SK-N-SH (cell line): Measurements from ENCODE around the gene MOCS3. TPM values are rescaled to one million over a fixed set of nuclear protein-coding genes. Genes with fewer than 3 reads are reported as not detected.
A peak's percentile ranks its signal among the peaks of the same experiment; 100 is the strongest.

Experiments used
- CTCF ChIA-PET: fragments of 300-600, 350-600 bp; formaldehyde crosslinking; extraction: SDS; loops from one replicate; lab custom pipeline; 2021; lab: Yijun Ruan, JAX
- POLR2A ChIA-PET: fragments of 350-600 bp; sonication (Branson Sonifier 250); formaldehyde crosslinking; extraction: SDS; loops from one replicate; lab custom pipeline; 2020; ENCODE audit warnings: antibody characterized with exemption, inconsistent platforms; lab: Yijun Ruan, JAX
- DNase-seq: peaks from one replicate; pipeline ENCODE4 v3.0.0; 2012
- H2AFZ ChIP-seq: fragments of 200-600 bp; sonication (generic); 2 replicates; pipeline ENCODE4 v1.8.1; 2016; ENCODE audit warnings: antibody characterized with exemption, mild to moderate bottlenecking, low read depth
- H3F3A ChIP-seq: fragments of 200-600 bp; sonication (generic); replicated peaks from 2 replicates; pipeline ENCODE3; 2016; ENCODE audit warnings: antibody characterized with exemption, mild to moderate bottlenecking; ENCODE audit not compliant: insufficient read depth
- H3K27ac ChIP-seq, 2 experiments: fragments of 200-500 bp in 1 of 2; fragments of 200-600 bp in 1 of 2; sonication (Bioruptor generic) in 1 of 2; sonication (generic), shearing (Covaris generic) in 1 of 2; 2 replicates each; pipeline versions ENCODE4 v1.5.1 to v1.6.1; 2014 to 2016; ENCODE audit warnings: low read depth in 2 of 2, inconsistent platforms in 1 of 2, low read length in 1 of 2, mild to moderate bottlenecking in 1 of 2, mixed read lengths in 1 of 2
- H3K27me3 ChIP-seq: fragments of 200-600 bp; sonication (generic), shearing (Covaris generic); 2 replicates; pipeline ENCODE4 v1.6.1; 2016; ENCODE audit warnings: mixed run types; ENCODE audit not compliant: insufficient read depth
- H3K36me3 ChIP-seq, 2 experiments: fragments of 200-500 bp in 1 of 2; fragments of 200-600 bp in 1 of 2; sonication (Bioruptor generic) in 1 of 2; sonication (generic) in 1 of 2; replicated peaks in 1 of 2; 2 replicates each; pipeline versions ENCODE3 to v1.5.1; 2014 to 2016; ENCODE audit warnings: low read length in 1 of 2, mild to moderate bottlenecking in 1 of 2; ENCODE audit not compliant: insufficient read depth in 2 of 2, control insufficient read depth in 1 of 2
- H3K4me1 ChIP-seq, 2 experiments: fragments of 200-500 bp in 1 of 2; fragments of 200-600 bp in 1 of 2; sonication (Bioruptor generic) in 1 of 2; sonication (generic), shearing (Covaris generic) in 1 of 2; 2 replicates each; pipeline versions ENCODE4 v1.5.1 to v1.6.1; 2014 to 2016; ENCODE audit warnings: low read depth in 1 of 2, low read length in 1 of 2, mixed run types in 1 of 2; ENCODE audit not compliant: insufficient read depth in 2 of 2, control insufficient read depth in 1 of 2
- H3K4me2 ChIP-seq: fragments of 200-600 bp; sonication (generic), shearing (Covaris generic); 2 replicates; pipeline ENCODE4 v1.6.1; 2017; ENCODE audit warnings: mixed run types
- H3K4me3 ChIP-seq, 2 experiments: fragments of 200-500 bp in 1 of 2; fragments of 200-600 bp in 1 of 2; sonication (Bioruptor generic) in 1 of 2; sonication (generic), shearing (Covaris generic) in 1 of 2; 2 replicates each; pipeline versions ENCODE4 v1.5.1 to v1.8.1; 2014 to 2016; ENCODE audit warnings: low read depth in 2 of 2, inconsistent platforms in 1 of 2, low read length in 1 of 2, mild to moderate bottlenecking in 1 of 2, mixed read lengths in 1 of 2, moderate library complexity in 1 of 2
- H3K79me2 ChIP-seq: fragments of 200-600 bp; sonication (generic); 2 replicates; pipeline ENCODE4 v1.8.1; 2017; ENCODE audit warnings: mild to moderate bottlenecking; ENCODE audit not compliant: insufficient read depth
- H3K9ac ChIP-seq: fragments of 200-600 bp; sonication (generic); 2 replicates; pipeline ENCODE4 v1.6.1; 2017; ENCODE audit warnings: mixed run types
- H3K9me2 ChIP-seq: fragments of 200-600 bp; sonication (generic); 2 replicates; pipeline ENCODE4 v1.6.1; 2017; ENCODE audit warnings: mixed run types
- H3K9me3 ChIP-seq: fragments of 200-600 bp; sonication (generic); 2 replicates; pipeline ENCODE4 v1.6.1; 2017; ENCODE audit warnings: mixed run types, mild to moderate bottlenecking, moderate library complexity
- H4K20me1 ChIP-seq: fragments of 200-600 bp; sonication (generic); 2 replicates; pipeline ENCODE4 v1.6.1; 2017; ENCODE audit warnings: mild to moderate bottlenecking, mixed run types; ENCODE audit not compliant: insufficient read depth
- EP300 ChIP-seq, 2 experiments: IDR thresholded peaks; 2 replicates each; pipeline versions ENCODE4 v1.4.0 to v1.6.1; 2012; ENCODE audit warnings: borderline replicate concordance in 1 of 2, low read depth in 1 of 2, low read length in 1 of 2
- FOSL2 ChIP-seq: IDR thresholded peaks from 2 replicates; pipeline ENCODE4 v1.4.0; 2012; ENCODE audit warnings: low read depth, mild to moderate bottlenecking, moderate library complexity, borderline replicate concordance
- FOXM1 ChIP-seq: IDR thresholded peaks from 2 replicates; pipeline ENCODE4 v1.4.0; 2012; ENCODE audit warnings: low read depth, mild to moderate bottlenecking
- JUND ChIP-seq: IDR thresholded peaks from 2 replicates; pipeline ENCODE4 v1.4.0; 2012
- MAX ChIP-seq: IDR thresholded peaks from 2 replicates; pipeline ENCODE4 v1.4.0; 2012; ENCODE audit warnings: low read depth
- MXI1 ChIP-seq: IDR thresholded peaks from 2 replicates; pipeline ENCODE4 v1.6.1; 2012; ENCODE audit warnings: mild to moderate bottlenecking, low read depth, low read length, improper control_type of control experiment
- NRF1 ChIP-seq: IDR thresholded peaks from 2 replicates; pipeline ENCODE4 v1.6.1; 2012; ENCODE audit warnings: low read depth, mild to moderate bottlenecking, low read length
- SIN3A ChIP-seq: IDR thresholded peaks from 2 replicates; pipeline ENCODE4 v1.6.1; 2012; ENCODE audit warnings: low read depth, mild to moderate bottlenecking, low read length, moderate library complexity, borderline replicate concordance
- TCF12 ChIP-seq: IDR thresholded peaks from 2 replicates; pipeline ENCODE4 v1.4.0; 2012
- WGBS: methylation state at CpG from one replicate; pipeline ENCODE4 v1.1.6; 2017; ENCODE audit warnings: low lambda C conversion rate; 5-methylcytosine and 5-hydroxymethylcytosine counted together
- polyA plus RNA-seq, 3 experiments: library from polyadenylated mRNA; depleted of rRNA; stranded (reverse); fragments of >200 nt; gene quantifications; 2 replicates each; pipeline ENCODE4 v1.2.3, GENCODE V29; 2012
- TF ChIP-seq, protein P1 (sequence below): IDR thresholded peaks from 2 replicates; pipeline ENCODE4 v1.6.1; 2012; ENCODE audit warnings: mild to moderate bottlenecking, low read depth, low read length, moderate library complexity
- TF ChIP-seq, protein P2 (sequence below): fragments of 150-350 bp; IDR thresholded peaks from 2 replicates; pipeline ENCODE4 v1.6.1; 2016; ENCODE audit warnings: mild to moderate bottlenecking, low read depth, low read length
- TF ChIP-seq, protein P3 (sequence below): IDR thresholded peaks from 2 replicates; pipeline ENCODE4; 2012

MOCS3 gene
- polyA plus RNA-seq, 1 of the 3 experiments (the other 2 are of a cell fraction) = 4.0 TPM

DNA sequence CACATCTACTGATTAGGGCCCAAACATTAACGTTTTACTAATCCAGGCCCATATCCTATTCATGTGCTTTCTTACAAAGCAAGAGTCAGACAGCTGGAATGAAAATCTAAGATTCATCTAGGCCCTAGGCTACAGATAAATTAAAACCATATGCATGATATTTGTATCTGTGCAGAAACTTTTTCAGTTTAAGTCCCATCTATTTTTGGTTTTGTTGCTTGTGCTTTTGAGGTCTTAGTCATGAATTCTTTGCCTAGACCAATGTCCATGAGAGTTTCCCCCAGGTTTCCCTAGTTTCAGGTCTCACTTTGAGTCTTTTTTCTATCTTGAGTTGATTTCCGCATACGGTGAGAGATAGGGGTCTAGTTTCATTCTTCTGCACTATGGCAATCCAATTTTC lies 47.6 kb upstream of the MOCS3 start (continued):
- TF ChIP-seq, protein P1, sequence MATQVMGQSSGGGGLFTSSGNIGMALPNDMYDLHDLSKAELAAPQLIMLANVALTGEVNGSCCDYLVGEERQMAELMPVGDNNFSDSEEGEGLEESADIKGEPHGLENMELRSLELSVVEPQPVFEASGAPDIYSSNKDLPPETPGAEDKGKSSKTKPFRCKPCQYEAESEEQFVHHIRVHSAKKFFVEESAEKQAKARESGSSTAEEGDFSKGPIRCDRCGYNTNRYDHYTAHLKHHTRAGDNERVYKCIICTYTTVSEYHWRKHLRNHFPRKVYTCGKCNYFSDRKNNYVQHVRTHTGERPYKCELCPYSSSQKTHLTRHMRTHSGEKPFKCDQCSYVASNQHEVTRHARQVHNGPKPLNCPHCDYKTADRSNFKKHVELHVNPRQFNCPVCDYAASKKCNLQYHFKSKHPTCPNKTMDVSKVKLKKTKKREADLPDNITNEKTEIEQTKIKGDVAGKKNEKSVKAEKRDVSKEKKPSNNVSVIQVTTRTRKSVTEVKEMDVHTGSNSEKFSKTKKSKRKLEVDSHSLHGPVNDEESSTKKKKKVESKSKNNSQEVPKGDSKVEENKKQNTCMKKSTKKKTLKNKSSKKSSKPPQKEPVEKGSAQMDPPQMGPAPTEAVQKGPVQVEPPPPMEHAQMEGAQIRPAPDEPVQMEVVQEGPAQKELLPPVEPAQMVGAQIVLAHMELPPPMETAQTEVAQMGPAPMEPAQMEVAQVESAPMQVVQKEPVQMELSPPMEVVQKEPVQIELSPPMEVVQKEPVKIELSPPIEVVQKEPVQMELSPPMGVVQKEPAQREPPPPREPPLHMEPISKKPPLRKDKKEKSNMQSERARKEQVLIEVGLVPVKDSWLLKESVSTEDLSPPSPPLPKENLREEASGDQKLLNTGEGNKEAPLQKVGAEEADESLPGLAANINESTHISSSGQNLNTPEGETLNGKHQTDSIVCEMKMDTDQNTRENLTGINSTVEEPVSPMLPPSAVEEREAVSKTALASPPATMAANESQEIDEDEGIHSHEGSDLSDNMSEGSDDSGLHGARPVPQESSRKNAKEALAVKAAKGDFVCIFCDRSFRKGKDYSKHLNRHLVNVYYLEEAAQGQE = no peak
- TF ChIP-seq TCF12 = peak; percentile 94
- peak; percentile 52; the same call in 1 of the 2 replicates for TF ChIP-seq MAX
- TF ChIP-seq NRF1 = no peak

GRCh38 chr20:50911716-50912115 lies 46.9 kb upstream of the MOCS3 start:
- peaks cover 51 to 60% of the 10 kb centered on the region in 2 experiments for H3K4me1 ChIP-seq
- H3K27me3 ChIP-seq = no peaks in the 10 kb centered on the region
- peak overlapping the region; percentile 73 to 85 for H3K27ac ChIP-seq
- no peak overlapping the region for H3K4me3 ChIP-seq
- H3F3A ChIP-seq = peaks cover 69% of the 10 kb centered on the region
- H3K4me2 ChIP-seq = peak overlapping the region; percentile 65
- H4K20me1 ChIP-seq = peaks cover 100% of the 10 kb centered on the region
- peaks cover 97% of the 10 kb centered on the region for H3K79me2 ChIP-seq
- WGBS = 26% methylated on average over 1 of the region's 1 CpG
- H3K9me3 ChIP-seq = no peaks in the 10 kb centered on the region
- H3K36me3 ChIP-seq = peaks cover 10 to 20% of the 10 kb centered on the region in 2 experiments
- H3K9me2 ChIP-seq = no peaks in the 10 kb centered on the region
- no peak overlapping the region for H2AFZ ChIP-seq
- ChIA-PET CTCF (interaction anchor here (0.6 to 11.5 kb wide), 7 partner anchors 11 to 458 kb away, joined by 3 to 137 read pairs (median 4); partner anchors contain the start of genes ADNP and BCAS4), POLR2A (interaction anchor here (1.0 kb wide), 1 partner anchor 19 kb away, joined by 3 read pairs; the partner anchor contains the start of gene ADNP)
- TF ChIP-seq NRF1 (no peak), MXI1 (no peak)
- TF ChIP-seq, protein P2, sequence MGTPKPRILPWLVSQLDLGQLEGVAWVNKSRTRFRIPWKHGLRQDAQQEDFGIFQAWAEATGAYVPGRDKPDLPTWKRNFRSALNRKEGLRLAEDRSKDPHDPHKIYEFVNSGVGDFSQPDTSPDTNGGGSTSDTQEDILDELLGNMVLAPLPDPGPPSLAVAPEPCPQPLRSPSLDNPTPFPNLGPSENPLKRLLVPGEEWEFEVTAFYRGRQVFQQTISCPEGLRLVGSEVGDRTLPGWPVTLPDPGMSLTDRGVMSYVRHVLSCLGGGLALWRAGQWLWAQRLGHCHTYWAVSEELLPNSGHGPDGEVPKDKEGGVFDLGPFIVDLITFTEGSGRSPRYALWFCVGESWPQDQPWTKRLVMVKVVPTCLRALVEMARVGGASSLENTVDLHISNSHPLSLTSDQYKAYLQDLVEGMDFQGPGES = no peak
- no peak for DNase-seq
- no peak overlapping the region for H3K9ac ChIP-seq

GRCh38 chr20:50913690-50914375 lies 44.8 kb upstream of the MOCS3 start:
- Histone ChIP-seq H2AFZ (no peak overlapping the region), H3K36me3 (peaks cover 27 to 28% of the 10 kb centered on the region in 2 experiments), H3K9ac (no peak overlapping the region), H3K9me2 (no peaks in the 10 kb centered on the region), H3K79me2 (peaks cover 97% of the 10 kb centered on the region), H3K4me2 (peak overlapping the region; percentile 35), H3K9me3 (no peaks in the 10 kb centered on the region), H3K4me1 (peaks cover 60 to 79% of the 10 kb centered on the region in 2 experiments), H4K20me1 (peaks cover 100% of the 10 kb centered on the region), H3K27ac (peak overlapping the region; percentile 71), H3K27me3 (no peaks in the 10 kb centered on the region), H3F3A (peaks cover 86% of the 10 kb centered on the region), H3K4me3 (no peak overlapping the region)
- ChIA-PET POLR2A (interaction anchor here (0.5 to 1.5 kb wide), 2 partner anchors 11 to 18 kb away, joined by 3 to 4 read pairs; no protein-coding TSS in a partner anchor), CTCF (interaction anchor here (1.0 to 11.5 kb wide), 3 partner anchors 9 to 119 kb away, joined by 3 to 137 read pairs (median 32); partner anchors contain the start of genes ADNP and BCAS4)
- DNase-seq = no peak
- WGBS = 74% methylated on average over 2 of the region's 2 CpGs
- TF ChIP-seq, protein P3, sequence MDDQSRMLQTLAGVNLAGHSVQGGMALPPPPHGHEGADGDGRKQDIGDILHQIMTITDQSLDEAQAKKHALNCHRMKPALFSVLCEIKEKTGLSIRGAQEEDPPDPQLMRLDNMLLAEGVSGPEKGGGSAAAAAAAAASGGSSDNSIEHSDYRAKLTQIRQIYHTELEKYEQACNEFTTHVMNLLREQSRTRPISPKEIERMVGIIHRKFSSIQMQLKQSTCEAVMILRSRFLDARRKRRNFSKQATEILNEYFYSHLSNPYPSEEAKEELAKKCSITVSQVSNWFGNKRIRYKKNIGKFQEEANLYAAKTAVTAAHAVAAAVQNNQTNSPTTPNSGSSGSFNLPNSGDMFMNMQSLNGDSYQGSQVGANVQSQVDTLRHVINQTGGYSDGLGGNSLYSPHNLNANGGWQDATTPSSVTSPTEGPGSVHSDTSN = peak; percentile 92
- TF ChIP-seq EP300 (IDR thresholded peaks at IDR 0.05; ENCODE audit: borderline replicate concordance in 1 of 2, low read depth in 1 of 2, low read length in 1 of 2) (peak in 1 of 2 experiments; percentile 17; a peak in 1 of 4 replicates), FOXM1 (no peak), FOSL2 (peak; percentile 64), MXI1 (no peak), JUND (peak; percentile 70), TCF12 (peak; percentile 80), SIN3A (peak; percentile 46; the same call in 1 of the 2 replicates)
- TF ChIP-seq, protein P1 = no peak
